HepG2 (cell line): ENCODE measurements around the gene NUP133. TPM values are rescaled to one million over a fixed set of nuclear protein-coding genes. Genes with fewer than 3 reads are reported as not detected.
A peak's percentile ranks its signal among the peaks of the same experiment; 100 is the strongest.

Experiments used
- ETV5 ChIP-seq: IDR thresholded peaks from 2 replicates; pipeline ENCODE4 v1.6.1; 2018; ENCODE audit warnings: missing biosample characterization, missing genetic modification reagents, inconsistent platforms, borderline replicate concordance
- FOXM1 ChIP-seq: sonication (generic); formaldehyde crosslinking; IDR thresholded peaks from 2 replicates; pipeline ENCODE4 v1.5.0; 2020; ENCODE audit warnings: missing genetic modification reagents
- HNRNPL ChIP-seq: fragments of 200-400 bp; formaldehyde crosslinking; IDR thresholded peaks from 2 replicates; pipeline ENCODE4 v1.6.1; 2017; ENCODE audit warnings: mild to moderate bottlenecking, low read depth, low read length
- NCOR1 ChIP-seq: fragments of 200-600 bp; sonication (generic); IDR thresholded peaks from 2 replicates; pipeline ENCODE4 v1.7.0; 2017; ENCODE audit warnings: antibody characterized with exemption, low read length, borderline replicate concordance
- NFE2 ChIP-seq: sonication (generic); formaldehyde crosslinking; IDR thresholded peaks from 2 replicates; pipeline ENCODE4 v1.4.0; 2020; ENCODE audit warnings: missing genetic modification reagents
- NONO ChIP-seq, 2 experiments: fragments of 450-650 bp in 1 of 2; sonication (generic) in 1 of 2; formaldehyde crosslinking in 1 of 2; IDR thresholded peaks in 1 of 2; conservative IDR thresholded peaks in 1 of 2; 2 replicates each; pipeline versions ENCODE4 v1.6.1 to v1.8.0; 2017 to 2022; ENCODE audit warnings: mild to moderate bottlenecking in 1 of 2, missing genetic modification reagents in 1 of 2, moderate library complexity in 1 of 2
- RFX5 ChIP-seq: IDR thresholded peaks from 2 replicates; pipeline ENCODE4 v1.6.1; 2011; ENCODE audit warnings: low read depth, low read length, improper control_type of control experiment
- SP1 ChIP-seq, 2 experiments: fragments of 450-650 bp in 1 of 2; sonication (generic) in 1 of 2; formaldehyde crosslinking in 1 of 2; IDR thresholded peaks; 2 replicates each; pipeline versions ENCODE4 v1.4.0 to v1.6.1; 2016 to 2020; ENCODE audit warnings: missing genetic modification reagents in 1 of 2
- TRIM24 ChIP-seq: sonication (generic); formaldehyde crosslinking; IDR thresholded peaks from 2 replicates; pipeline ENCODE4 v1.8.0; 2022; ENCODE audit warnings: mild to moderate bottlenecking, missing genetic modification reagents
- ZFX ChIP-seq: sonication (generic); formaldehyde crosslinking; IDR thresholded peaks from 2 replicates; pipeline ENCODE4 v1.4.0; 2020; ENCODE audit warnings: mild to moderate bottlenecking, low read depth, missing genetic modification reagents, moderate library complexity
- ZNF121 ChIP-seq: sonication (generic); formaldehyde crosslinking; IDR thresholded peaks from 2 replicates; pipeline ENCODE4 v1.5.0; 2020; ENCODE audit warnings: mild to moderate bottlenecking, missing genetic modification reagents
- ZNF354B ChIP-seq: sonication (generic); formaldehyde crosslinking; IDR thresholded peaks from 2 replicates; pipeline ENCODE4 v1.8.0; 2022; ENCODE audit warnings: mild to moderate bottlenecking, missing genetic modification reagents
- polyA plus RNA-seq, 8 experiments: library from polyadenylated mRNA; depleted of rRNA in 3 of 8; stranded (reverse) in 7 of 8; unstranded in 1 of 8; fragments of >200 nt; fragmentation: Illumina TruSeq in 4 of 8; extraction: Trizol in 4 of 8; gene quantifications; 2 replicates each; pipeline versions ENCODE4 v1.2.1 to v1.2.3, GENCODE V29; 2011 to 2016; ENCODE audit warnings: low read depth in 4 of 8, missing spikeins in 1 of 8, mixed read lengths in 1 of 8; ENCODE audit not compliant: insufficient read depth in 1 of 8
- total RNA-seq, 5 experiments: library from RNA; depleted of rRNA; stranded (reverse); fragments of >200 nt; fragmentation: Illumina TruSeq; extraction: Trizol; gene quantifications; 2 replicates each; pipeline ENCODE4 v1.2.3, GENCODE V29; 2016; ENCODE audit warnings: low read depth in 1 of 5
- TF ChIP-seq, protein P1 (sequence below): sonication (generic); formaldehyde crosslinking; conservative IDR thresholded peaks from 2 replicates; pipeline ENCODE4 v1.5.0; 2020; ENCODE audit warnings: missing genetic modification reagents
- TF ChIP-seq, protein P2 (sequence below): sonication (generic); formaldehyde crosslinking; IDR thresholded peaks from 2 replicates; pipeline ENCODE4 v1.4.0; 2020; ENCODE audit warnings: missing genetic modification reagents

Gene NUP133
- total and polyA plus RNA-seq, 2 of the 13 experiments (the other 11 are each of a cell fraction or from before 2014, with no cell fraction given): 17.7 to 45.6 TPM

DNA sequence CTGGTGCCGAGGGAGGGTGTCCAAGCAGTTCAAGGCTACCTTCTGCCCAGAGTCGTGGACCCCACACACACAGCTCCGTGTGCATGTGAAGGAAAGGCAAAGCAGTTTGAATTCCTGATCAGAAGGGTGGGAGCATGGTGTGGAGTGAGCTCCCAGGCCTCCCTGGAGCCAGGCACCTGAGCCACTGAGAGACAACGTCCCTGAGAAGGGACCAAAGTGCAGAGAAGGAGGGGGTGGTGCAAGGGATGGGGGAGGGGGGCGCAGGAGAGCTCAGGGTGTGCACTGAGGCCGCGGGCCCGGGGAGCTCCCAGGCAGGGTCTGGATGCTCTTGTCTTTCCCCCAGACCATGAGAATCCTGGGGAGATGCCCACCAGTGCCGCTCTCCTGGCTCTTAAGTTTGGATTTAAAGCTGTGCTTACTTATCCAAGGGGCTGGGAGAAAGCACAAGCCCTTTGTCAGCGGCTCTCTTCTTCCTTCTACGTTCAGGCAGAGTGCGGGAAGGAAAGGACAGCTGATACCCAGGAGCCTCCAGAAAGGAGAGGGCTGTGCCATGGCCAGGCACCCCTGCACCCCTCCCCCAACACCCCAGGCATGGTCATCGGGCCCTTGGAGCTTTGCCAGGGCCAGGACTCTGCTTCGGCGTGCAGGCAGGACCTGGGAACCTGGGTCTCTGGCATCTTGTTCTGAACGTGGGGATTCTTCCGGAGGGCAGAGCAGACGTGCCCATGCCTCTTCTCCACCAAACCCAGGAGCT is 98.3 kb downstream of the NUP133 start (continued):
- TF ChIP-seq, protein P1, sequence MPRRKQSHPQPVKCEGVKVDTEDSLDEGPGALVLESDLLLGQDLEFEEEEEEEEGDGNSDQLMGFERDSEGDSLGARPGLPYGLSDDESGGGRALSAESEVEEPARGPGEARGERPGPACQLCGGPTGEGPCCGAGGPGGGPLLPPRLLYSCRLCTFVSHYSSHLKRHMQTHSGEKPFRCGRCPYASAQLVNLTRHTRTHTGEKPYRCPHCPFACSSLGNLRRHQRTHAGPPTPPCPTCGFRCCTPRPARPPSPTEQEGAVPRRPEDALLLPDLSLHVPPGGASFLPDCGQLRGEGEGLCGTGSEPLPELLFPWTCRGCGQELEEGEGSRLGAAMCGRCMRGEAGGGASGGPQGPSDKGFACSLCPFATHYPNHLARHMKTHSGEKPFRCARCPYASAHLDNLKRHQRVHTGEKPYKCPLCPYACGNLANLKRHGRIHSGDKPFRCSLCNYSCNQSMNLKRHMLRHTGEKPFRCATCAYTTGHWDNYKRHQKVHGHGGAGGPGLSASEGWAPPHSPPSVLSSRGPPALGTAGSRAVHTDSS (CRISPR knock-in tag): no peak
- TF ChIP-seq SP1 (IDR thresholded peaks at IDR 0.05) (no peak), SP1 (CRISPR knock-in tag; IDR thresholded peaks at IDR 0.05) (no peak), NFE2 (CRISPR knock-in tag) (no peak), NCOR1 (0 out of 2 replicates have a peak, but pooled peaks have one; percentile 41), ZNF354B (CRISPR knock-in tag) (no peak), ZNF121 (CRISPR knock-in tag) (no peak), HNRNPL (0 out of 2 replicates have a peak, but pooled peaks have one; percentile 18), RFX5 (no peak), NONO (IDR thresholded peaks at IDR 0.05) (no peak), NONO (CRISPR knock-in tag; conservative IDR thresholded peaks at IDR 0.05) (no peak; the same call in 1 of the 2 replicates), FOXM1 (CRISPR knock-in tag) (no peak), TRIM24 (CRISPR knock-in tag) (0 out of 2 replicates have a peak, but pooled peaks have one; percentile 18), ZFX (peak; percentile 42; the same call in 1 of the 2 replicates), ETV5 (CRISPR knock-in tag) (no peak)
- TF ChIP-seq, protein P2, sequence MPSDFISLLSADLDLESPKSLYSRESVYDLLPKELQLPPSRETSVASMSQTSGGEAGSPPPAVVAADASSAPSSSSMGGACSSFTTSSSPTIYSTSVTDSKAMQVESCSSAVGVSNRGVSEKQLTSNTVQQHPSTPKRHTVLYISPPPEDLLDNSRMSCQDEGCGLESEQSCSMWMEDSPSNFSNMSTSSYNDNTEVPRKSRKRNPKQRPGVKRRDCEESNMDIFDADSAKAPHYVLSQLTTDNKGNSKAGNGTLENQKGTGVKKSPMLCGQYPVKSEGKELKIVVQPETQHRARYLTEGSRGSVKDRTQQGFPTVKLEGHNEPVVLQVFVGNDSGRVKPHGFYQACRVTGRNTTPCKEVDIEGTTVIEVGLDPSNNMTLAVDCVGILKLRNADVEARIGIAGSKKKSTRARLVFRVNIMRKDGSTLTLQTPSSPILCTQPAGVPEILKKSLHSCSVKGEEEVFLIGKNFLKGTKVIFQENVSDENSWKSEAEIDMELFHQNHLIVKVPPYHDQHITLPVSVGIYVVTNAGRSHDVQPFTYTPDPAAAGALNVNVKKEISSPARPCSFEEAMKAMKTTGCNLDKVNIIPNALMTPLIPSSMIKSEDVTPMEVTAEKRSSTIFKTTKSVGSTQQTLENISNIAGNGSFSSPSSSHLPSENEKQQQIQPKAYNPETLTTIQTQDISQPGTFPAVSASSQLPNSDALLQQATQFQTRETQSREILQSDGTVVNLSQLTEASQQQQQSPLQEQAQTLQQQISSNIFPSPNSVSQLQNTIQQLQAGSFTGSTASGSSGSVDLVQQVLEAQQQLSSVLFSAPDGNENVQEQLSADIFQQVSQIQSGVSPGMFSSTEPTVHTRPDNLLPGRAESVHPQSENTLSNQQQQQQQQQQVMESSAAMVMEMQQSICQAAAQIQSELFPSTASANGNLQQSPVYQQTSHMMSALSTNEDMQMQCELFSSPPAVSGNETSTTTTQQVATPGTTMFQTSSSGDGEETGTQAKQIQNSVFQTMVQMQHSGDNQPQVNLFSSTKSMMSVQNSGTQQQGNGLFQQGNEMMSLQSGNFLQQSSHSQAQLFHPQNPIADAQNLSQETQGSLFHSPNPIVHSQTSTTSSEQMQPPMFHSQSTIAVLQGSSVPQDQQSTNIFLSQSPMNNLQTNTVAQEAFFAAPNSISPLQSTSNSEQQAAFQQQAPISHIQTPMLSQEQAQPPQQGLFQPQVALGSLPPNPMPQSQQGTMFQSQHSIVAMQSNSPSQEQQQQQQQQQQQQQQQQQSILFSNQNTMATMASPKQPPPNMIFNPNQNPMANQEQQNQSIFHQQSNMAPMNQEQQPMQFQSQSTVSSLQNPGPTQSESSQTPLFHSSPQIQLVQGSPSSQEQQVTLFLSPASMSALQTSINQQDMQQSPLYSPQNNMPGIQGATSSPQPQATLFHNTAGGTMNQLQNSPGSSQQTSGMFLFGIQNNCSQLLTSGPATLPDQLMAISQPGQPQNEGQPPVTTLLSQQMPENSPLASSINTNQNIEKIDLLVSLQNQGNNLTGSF: no peak
- TF ChIP-seq, all 625 proteins: peak for 23
